H9 (cell line): ENCODE results near the gene TMED5. TPM values are rescaled to one million over a fixed set of nuclear protein-coding genes. Genes with fewer than 3 reads are reported as not detected.

Experiments used
- DNase-seq: peaks from one replicate; pipeline ENCODE4 v3.0.0-alpha.2; 2017
- H2AFZ ChIP-seq: one replicate; pipeline ENCODE4 v1.6.1; 2013; ENCODE audit warnings: mild to moderate bottlenecking, low read length, control low read depth, moderate library complexity
- H2AK5ac ChIP-seq: 2 replicates; pipeline ENCODE4 v1.6.1; 2013; ENCODE audit warnings: low read length, control low read depth, mixed read lengths; ENCODE audit not compliant: insufficient read length
- H2BK120ac ChIP-seq: one replicate; pipeline ENCODE4 v1.6.1; 2013; ENCODE audit warnings: low read depth, mild to moderate bottlenecking, low read length, control low read depth, inconsistent platforms; ENCODE audit not compliant: poor library complexity, severe bottlenecking
- H2BK12ac ChIP-seq: 2 replicates; pipeline ENCODE4 v1.6.1; 2013; ENCODE audit warnings: low read length, control low read depth, mixed read lengths, low read depth; ENCODE audit not compliant: insufficient read length
- H2BK15ac ChIP-seq: 2 replicates; pipeline ENCODE4 v1.6.1; 2013; ENCODE audit warnings: low read depth, low read length, control low read depth
- H2BK20ac ChIP-seq: one replicate; pipeline ENCODE4 v1.6.1; 2013; ENCODE audit warnings: low read depth, mild to moderate bottlenecking, low read length, control low read depth, inconsistent platforms; ENCODE audit not compliant: poor library complexity, severe bottlenecking
- H2BK5ac ChIP-seq: 2 replicates; pipeline ENCODE4 v1.6.1; 2013; ENCODE audit warnings: low read length, control low read depth, mixed read lengths; ENCODE audit not compliant: insufficient read length
- H3K14ac ChIP-seq: 2 replicates; pipeline ENCODE4 v1.6.1; 2013; ENCODE audit warnings: low read length, control low read depth; ENCODE audit not compliant: insufficient read depth
- H3K18ac ChIP-seq: 2 replicates; pipeline ENCODE4 v1.6.1; 2013; ENCODE audit warnings: low read depth, mild to moderate bottlenecking, mixed read lengths, low read length, control low read depth; ENCODE audit not compliant: insufficient read length
- H3K23ac ChIP-seq: 2 replicates; pipeline ENCODE4 v1.6.1; 2013; ENCODE audit warnings: low read length, control low read depth, mixed read lengths, low read depth; ENCODE audit not compliant: insufficient read length
- H3K23me2 ChIP-seq: 2 replicates; pipeline ENCODE4 v1.6.1; 2013; ENCODE audit warnings: low read depth, mild to moderate bottlenecking, mixed read lengths, low read length, control low read depth; ENCODE audit not compliant: insufficient read length, poor library complexity, severe bottlenecking
- H3K27ac ChIP-seq: 2 replicates; pipeline ENCODE4 v1.5.1; 2013; ENCODE audit warnings: low read length, control low read depth, mixed read lengths, low read depth; ENCODE audit not compliant: insufficient read length
- H3K27me3 ChIP-seq: 2 replicates; pipeline ENCODE4 v1.6.1; 2013; ENCODE audit warnings: low read length, control low read depth, inconsistent platforms; ENCODE audit not compliant: insufficient read depth
- H3K4ac ChIP-seq: 2 replicates; pipeline ENCODE4 v1.6.1; 2013; ENCODE audit warnings: low read depth, mild to moderate bottlenecking, control low read depth, inconsistent platforms, low read length, moderate library complexity
- H3K4me1 ChIP-seq: 2 replicates; pipeline ENCODE4 v1.6.1; 2013; ENCODE audit warnings: low read length, control low read depth, inconsistent platforms; ENCODE audit not compliant: insufficient read depth
- H3K4me2 ChIP-seq: 2 replicates; pipeline ENCODE4 v1.6.1; 2013; ENCODE audit warnings: low read length, control low read depth, mixed read lengths; ENCODE audit not compliant: insufficient read length, insufficient read depth
- H3K56ac ChIP-seq: 2 replicates; pipeline ENCODE4 v1.6.1; 2013; ENCODE audit warnings: low read depth, mild to moderate bottlenecking, mixed read lengths, low read length, control low read depth; ENCODE audit not compliant: insufficient read length
- H3K79me1 ChIP-seq: 2 replicates; pipeline ENCODE4 v1.6.1; 2013; ENCODE audit warnings: low read depth, mild to moderate bottlenecking, moderate library complexity, low read length, control low read depth, inconsistent platforms; ENCODE audit not compliant: insufficient read depth, poor library complexity, severe bottlenecking
- H3K79me2 ChIP-seq: 2 replicates; pipeline ENCODE4 v1.6.1; 2013; ENCODE audit warnings: low read length, control low read depth, inconsistent platforms; ENCODE audit not compliant: insufficient read depth
- H3K9ac ChIP-seq: 2 replicates; pipeline ENCODE4 v1.6.1; 2013; ENCODE audit warnings: low read length, control low read depth, mixed read lengths; ENCODE audit not compliant: insufficient read length; ENCODE audit errors: extremely low read depth
- H3K9me3 ChIP-seq: one replicate; pipeline ENCODE4 v1.6.1; 2013; ENCODE audit warnings: low read depth, low read length, inconsistent platforms; ENCODE audit not compliant: control insufficient read depth
- H3T11ph ChIP-seq: one replicate; pipeline ENCODE4 v1.6.1; 2013; ENCODE audit warnings: mild to moderate bottlenecking, low read length, control low read depth, inconsistent platforms
- H4K20me1 ChIP-seq: one replicate; pipeline ENCODE4 v1.6.1; 2013; ENCODE audit not compliant: control insufficient read depth, insufficient read length, insufficient read depth
- H4K5ac ChIP-seq: 2 replicates; pipeline ENCODE4 v1.6.1; 2013; ENCODE audit warnings: low read depth, mild to moderate bottlenecking, mixed read lengths, low read length, control low read depth; ENCODE audit not compliant: insufficient read length
- H4K8ac ChIP-seq: replicated peaks from 2 replicates; pipeline ENCODE4 v1.6.1; 2013; ENCODE audit warnings: low read length, control low read depth, mixed read lengths, low read depth; ENCODE audit not compliant: insufficient read length
- H4K91ac ChIP-seq: 2 replicates; pipeline ENCODE4 v1.6.1; 2013; ENCODE audit warnings: low read depth, mild to moderate bottlenecking, moderate library complexity, mixed read lengths, low read length, control low read depth; ENCODE audit not compliant: insufficient read length
- H3K27ac Mint-ChIP-seq, 3 experiments: 2 replicates in 2 of 3; 3 replicates in 1 of 3; pipeline ENCODE4 v1.8.0; 2020 to 2021; ENCODE audit warnings: mixed read lengths in 3 of 3, mild to moderate bottlenecking in 1 of 3, moderate library complexity in 1 of 3
- H3K27me3 Mint-ChIP-seq: 2 replicates; pipeline ENCODE4 v1.8.0; 2021; ENCODE audit warnings: low read depth, mild to moderate bottlenecking, moderate library complexity, mixed read lengths
- H3K36me3 Mint-ChIP-seq, 3 experiments: 2 replicates in 2 of 3; 3 replicates in 1 of 3; pipeline ENCODE4 v1.8.0; 2020 to 2021; ENCODE audit warnings: low read depth in 3 of 3, mixed read lengths in 3 of 3; ENCODE audit not compliant: insufficient read depth in 1 of 3
- H3K4me1 Mint-ChIP-seq, 2 experiments: 2 replicates each; pipeline ENCODE4 v1.8.0; 2020; ENCODE audit warnings: mixed read lengths in 2 of 2
- H3K4me3 Mint-ChIP-seq, 2 experiments: 2 replicates in 1 of 2; 3 replicates in 1 of 2; pipeline ENCODE4 v1.8.0; 2020 to 2021; ENCODE audit warnings: mild to moderate bottlenecking in 2 of 2, mixed read lengths in 2 of 2, moderate library complexity in 1 of 2
- H3K9me3 Mint-ChIP-seq, 2 experiments: 2 replicates in 1 of 2; 3 replicates in 1 of 2; pipeline ENCODE4 v1.8.0; 2020; ENCODE audit warnings: mild to moderate bottlenecking in 2 of 2, mixed read lengths in 2 of 2, moderate library complexity in 1 of 2
- CTCF ChIP-seq: fragments of 200-600 bp; sonication (generic); conservative IDR thresholded peaks from 3 replicates; pipeline ENCODE4 v1.8.0; 2021; ENCODE audit warnings: antibody characterized with exemption, mild to moderate bottlenecking
- WGBS: extraction: QIAGEN DNeasy Blood & Tissue Kit; methylation state at CpG from one replicate; pipeline ENCODE4 v1.1.7; 2013; ENCODE audit warnings: missing lambda C conversion rate, low lambda C conversion rate, mixed read lengths; ENCODE audit not compliant: insufficient read length; ENCODE audit errors: extremely low coverage; 5-methylcytosine and 5-hydroxymethylcytosine counted together
- total RNA-seq: library from RNA; stranded (reverse); gene quantifications from 2 replicates; pipeline ENCODE4 v1.2.1, GENCODE V29; 2021

Gene TMED5
- total RNA-seq, 1 experiment from 2014 or later = 35.0 TPM

- TF ChIP-seq CTCF = no peak
- H2BK120ac ChIP-seq = no peak overlapping the region
- H4K8ac ChIP-seq = no peak overlapping the region
- no peaks in the 10 kb centered on the region for H3K23me2 ChIP-seq
- no peak overlapping the region for H3K18ac ChIP-seq
- H3K79me2 ChIP-seq = no peaks in the 10 kb centered on the region
- H3K9me3 Mint-ChIP-seq = no peaks in the 10 kb centered on the region
- H4K91ac ChIP-seq = no peak overlapping the region
- no peaks in the 10 kb centered on the region for H3K27me3 ChIP-seq
- DNase-seq = no peak
- no peaks in the 10 kb centered on the region for H4K20me1 ChIP-seq
- H3K36me3 Mint-ChIP-seq = peaks cover 3 to 24% (median 13%) of the 10 kb centered on the region in 3 experiments; a peak in 6 of 7 replicates
- no peak overlapping the region for H3K4ac ChIP-seq
- H3K23ac ChIP-seq = no peak overlapping the region
- no peaks in the 10 kb centered on the region; the same call in 1 of the 2 replicates for H3K27me3 Mint-ChIP-seq
- no peak overlapping the region for H3K4me3 Mint-ChIP-seq
- H3K4me1 ChIP-seq = no peaks in the 10 kb centered on the region; the same call in 1 of the 2 replicates
- H2AK5ac ChIP-seq = no peak overlapping the region
- no peak overlapping the region for H3K27ac ChIP-seq
- no peaks in the 10 kb centered on the region for H3K9me3 ChIP-seq
- H3K14ac ChIP-seq = no peak overlapping the region
- H4K5ac ChIP-seq = no peak overlapping the region
- H2BK20ac ChIP-seq = no peak overlapping the region
- H2AFZ ChIP-seq = no peak overlapping the region
- no peak overlapping the region for H2BK12ac ChIP-seq
- WGBS = no CpG with 5 or more reads among the region's 2 CpGs
- H3K56ac ChIP-seq = no peak overlapping the region
- no peak overlapping the region for H2BK15ac ChIP-seq
- no peak overlapping the region for H3K4me2 ChIP-seq
- H3K4me1 Mint-ChIP-seq = no peaks in the 10 kb centered on the region; a peak in 1 of 4 replicates
- no peak overlapping the region for H2BK5ac ChIP-seq
- H3K79me1 ChIP-seq = no peaks in the 10 kb centered on the region
- no peak overlapping the region for H3K9ac ChIP-seq
- H3K27ac Mint-ChIP-seq = no peak overlapping the region
- no peak overlapping the region for H3T11ph ChIP-seq
Measured at GRCh38 chr1:93159337-93159736, 20.9 kb downstream of the TMED5 start.
